ENCODE data around the gene PLEKHA4. TPM values are rescaled to one million over a fixed set of nuclear protein-coding genes. Genes with fewer than 3 reads are reported as not detected.
A peak's percentile ranks its signal among the peaks of the same experiment; 100 is the strongest.

PLEKHA4 gene
- total RNA-seq, 2 donors from 2014 or later = 6.5 to 21.1 TPM

DNA sequence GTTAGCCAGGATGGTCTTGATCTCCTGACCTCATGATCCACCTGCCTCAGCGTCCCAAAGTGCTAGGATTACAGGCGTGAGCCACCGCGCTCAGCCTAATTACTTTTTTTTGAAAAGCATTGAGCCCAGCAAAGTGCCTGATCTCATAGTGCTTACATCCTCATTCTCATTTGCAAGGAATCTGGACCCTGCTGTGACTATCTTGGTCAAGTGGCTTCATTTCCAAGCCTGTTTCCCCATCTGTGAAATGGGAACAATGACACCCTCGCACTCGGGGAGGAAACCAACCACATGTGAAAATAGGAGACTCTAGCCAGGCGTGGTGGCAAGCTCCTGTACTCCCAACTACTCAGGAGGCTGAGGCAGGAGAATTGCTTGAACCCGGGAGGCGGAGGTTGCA lies 1.6 kb upstream of the PLEKHA4 start:
- Histone ChIP-seq H3K4me3 (no peak overlapping the region), H3K36me3 (replicated peaks in 1 of 2; ENCODE audit: insufficient read depth in 1 of 2, low read depth in 2 of 2) (no peaks in the 10 kb centered on the region), H3K4me1 (peaks cover 25% of the 10 kb centered on the region), H3K27me3 (no peaks in the 10 kb centered on the region), H3K9me3 (no peaks in the 10 kb centered on the region), H3K27ac (no peak overlapping the region)
- TF ChIP-seq, protein P1, sequence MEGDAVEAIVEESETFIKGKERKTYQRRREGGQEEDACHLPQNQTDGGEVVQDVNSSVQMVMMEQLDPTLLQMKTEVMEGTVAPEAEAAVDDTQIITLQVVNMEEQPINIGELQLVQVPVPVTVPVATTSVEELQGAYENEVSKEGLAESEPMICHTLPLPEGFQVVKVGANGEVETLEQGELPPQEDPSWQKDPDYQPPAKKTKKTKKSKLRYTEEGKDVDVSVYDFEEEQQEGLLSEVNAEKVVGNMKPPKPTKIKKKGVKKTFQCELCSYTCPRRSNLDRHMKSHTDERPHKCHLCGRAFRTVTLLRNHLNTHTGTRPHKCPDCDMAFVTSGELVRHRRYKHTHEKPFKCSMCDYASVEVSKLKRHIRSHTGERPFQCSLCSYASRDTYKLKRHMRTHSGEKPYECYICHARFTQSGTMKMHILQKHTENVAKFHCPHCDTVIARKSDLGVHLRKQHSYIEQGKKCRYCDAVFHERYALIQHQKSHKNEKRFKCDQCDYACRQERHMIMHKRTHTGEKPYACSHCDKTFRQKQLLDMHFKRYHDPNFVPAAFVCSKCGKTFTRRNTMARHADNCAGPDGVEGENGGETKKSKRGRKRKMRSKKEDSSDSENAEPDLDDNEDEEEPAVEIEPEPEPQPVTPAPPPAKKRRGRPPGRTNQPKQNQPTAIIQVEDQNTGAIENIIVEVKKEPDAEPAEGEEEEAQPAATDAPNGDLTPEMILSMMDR (IDR thresholded peaks at IDR 0.05) = no peak
- TF ChIP-seq POLR2A (IDR thresholded peaks at IDR 0.05) = no peak
- intact Hi-C loops (cut with DNase I) = no loop called here
- DNase-seq (no peak), ATAC-seq (no peak)
- 90 to 100% methylated on average over 5 to 9 of the region's 9 CpGs for WGBS, 2 donors

DNA sequence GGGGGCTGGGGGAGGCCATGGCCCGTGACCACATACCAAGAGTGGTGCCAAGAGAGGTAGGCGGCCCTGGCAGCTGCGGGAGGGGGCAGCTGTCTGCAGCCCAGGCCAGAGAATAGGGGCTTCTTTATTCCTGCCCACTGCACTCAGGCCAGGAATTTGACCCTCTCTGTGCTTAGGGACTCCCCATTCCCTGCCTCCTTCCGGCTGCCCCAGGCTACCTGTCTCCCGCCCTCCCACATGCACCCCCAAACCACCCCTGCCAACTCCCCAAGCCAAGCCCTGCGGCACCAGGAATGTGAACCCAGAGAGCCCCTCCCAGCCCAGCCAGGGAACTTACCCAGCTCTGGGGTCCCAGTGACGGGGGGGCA lies 687 bp downstream of the PLEKHA4 start:
- ATAC-seq = no peak

DNA sequence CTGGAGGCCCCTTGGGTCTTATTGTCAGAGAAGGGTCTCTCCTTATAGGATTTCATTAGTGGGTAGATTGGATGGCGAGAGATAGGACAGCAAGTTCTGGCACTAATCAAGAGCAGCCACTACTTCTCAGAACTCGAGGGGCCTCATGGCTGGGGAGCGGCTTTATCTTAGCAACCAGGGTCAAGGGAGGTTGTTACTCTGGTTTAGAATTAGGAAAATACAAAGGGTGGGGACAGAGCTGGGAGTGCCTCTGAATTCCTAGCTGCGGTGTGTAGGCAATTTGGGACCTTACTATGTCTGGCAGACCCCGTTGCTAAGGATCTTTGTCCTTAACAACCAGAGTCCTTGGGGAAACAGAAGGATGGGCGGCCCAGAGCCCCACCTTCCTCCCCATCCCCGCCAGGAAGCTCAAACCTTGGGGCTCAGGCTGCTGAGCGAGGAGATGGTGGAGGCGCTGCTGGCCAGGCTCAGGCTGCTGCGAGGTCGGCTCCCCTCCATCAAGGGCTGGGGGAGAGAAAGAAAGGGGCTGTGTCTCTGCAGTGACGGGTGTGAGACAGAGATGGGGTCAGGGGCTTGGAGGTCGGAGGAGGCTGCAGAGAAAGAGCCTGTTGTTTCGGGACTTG lies 1.2 kb downstream of the PLEKHA4 start:
- DNase-seq = no peak
- Histone ChIP-seq H3K4me1 (peaks cover 4% of the 10 kb centered on the region), H3K27me3 (no peaks in the 10 kb centered on the region), H3K36me3 (replicated peaks in 1 of 2; ENCODE audit: insufficient read depth in 1 of 2, low read depth in 2 of 2) (no peaks in the 10 kb centered on the region), H3K4me3 (no peak overlapping the region), H3K27ac (peak overlapping the region in 1 of 4 donors; percentile 59), H3K9me3 (no peaks in the 10 kb centered on the region)
- intact Hi-C loops (cut with DNase I) = no loop called here
- ATAC-seq = no peak
- WGBS, 2 donors = 54 to 69% methylated on average over 7 to 14 of the region's 14 CpGs
- TF ChIP-seq POLR2A (IDR thresholded peaks at IDR 0.05) = no peak
- TF ChIP-seq, protein P1 (IDR thresholded peaks at IDR 0.05) = no peak

More for the DNA sequence above, 687 bp downstream of the PLEKHA4 start:
- H3K9me3 ChIP-seq = no peaks in the 10 kb centered on the region
- DNase-seq = no peak
- TF ChIP-seq, protein P1 (IDR thresholded peaks at IDR 0.05) = no peak
- no peak for TF ChIP-seq POLR2A (IDR thresholded peaks at IDR 0.05)
- H3K36me3 ChIP-seq (replicated peaks in 1 of 2; ENCODE audit: insufficient read depth in 1 of 2, low read depth in 2 of 2) = no peaks in the 10 kb centered on the region
- intact Hi-C loops (cut with DNase I) = no loop called here
- H3K27me3 ChIP-seq = no peaks in the 10 kb centered on the region
- H3K27ac ChIP-seq = peak overlapping the region in 3 of 4 donors; percentile 59 to 66 (median 59)
- H3K4me1 ChIP-seq = peaks cover 4% of the 10 kb centered on the region
- WGBS, 2 donors = 49 to 63% methylated on average over 6 to 7 of the region's 7 CpGs
- no peak overlapping the region for H3K4me3 ChIP-seq

DNA sequence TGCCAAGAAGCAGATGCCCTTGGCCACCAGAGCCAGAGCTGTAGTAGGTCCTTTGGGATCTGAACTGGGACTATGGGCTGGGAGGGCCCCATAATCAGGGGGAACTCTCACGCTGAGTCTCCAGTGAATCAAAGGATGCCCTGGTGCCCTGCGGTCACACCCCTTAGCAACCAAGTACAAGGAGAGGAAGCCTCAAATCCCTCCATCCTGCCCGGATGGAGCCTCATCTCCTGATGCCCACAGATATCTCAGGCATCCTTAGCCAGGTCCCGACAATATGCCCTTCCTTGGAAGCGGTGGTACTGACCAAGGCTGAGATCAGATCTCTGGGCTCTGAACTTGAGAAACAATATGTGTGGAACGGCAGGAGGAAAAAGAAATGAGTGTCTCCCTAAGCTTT lies 1.7 kb downstream of the PLEKHA4 start:
- no peak overlapping the region for H3K4me3 ChIP-seq
- TF ChIP-seq, protein P1 (IDR thresholded peaks at IDR 0.05) = no peak
- TF ChIP-seq POLR2A (IDR thresholded peaks at IDR 0.05) = no peak
- WGBS, 2 donors = 48 to 58% methylated on average over 4 to 6 of the region's 6 CpGs
- H3K27me3 ChIP-seq = no peaks in the 10 kb centered on the region
- DNase-seq (no peak), ATAC-seq (no peak)
- H3K36me3 ChIP-seq (replicated peaks in 1 of 2; ENCODE audit: insufficient read depth in 1 of 2, low read depth in 2 of 2) = no peaks in the 10 kb centered on the region
- no peaks in the 10 kb centered on the region for H3K9me3 ChIP-seq
- intact Hi-C loops (cut with DNase I) = no loop called here
- peaks cover 4% of the 10 kb centered on the region for H3K4me1 ChIP-seq
- no peak overlapping the region for H3K27ac ChIP-seq

DNA sequence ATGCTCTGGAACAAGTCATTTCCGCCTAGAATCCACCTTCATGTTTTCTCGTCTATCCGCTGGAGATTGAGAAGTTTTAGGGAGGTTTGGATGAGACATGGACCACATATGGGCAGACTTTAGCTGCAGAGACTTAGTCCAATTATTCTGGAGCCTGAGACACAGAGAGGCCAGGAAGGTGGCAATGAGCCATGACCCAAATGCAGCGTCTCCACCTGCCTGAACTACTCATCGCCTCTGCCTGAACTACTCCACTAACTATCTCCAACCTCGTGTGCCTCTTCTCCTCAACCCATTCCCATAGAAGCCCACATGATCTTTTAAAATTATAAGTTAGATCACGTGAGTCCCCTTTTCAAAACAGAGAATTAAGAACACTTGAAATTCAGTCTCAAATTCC lies 5.6 kb downstream of the PLEKHA4 start:
- intact Hi-C loops (cut with DNase I) = no loop called here
- WGBS, 2 donors = 68 to 75% methylated on average over 7 of the region's 7 CpGs

More for the DNA sequence above, 5.6 kb downstream of the PLEKHA4 start:
- Histone ChIP-seq H3K36me3 (replicated peaks in 1 of 2; ENCODE audit: insufficient read depth in 1 of 2, low read depth in 2 of 2) (no peaks in the 10 kb centered on the region), H3K27me3 (no peaks in the 10 kb centered on the region), H3K4me1 (no peaks in the 10 kb centered on the region), H3K9me3 (no peaks in the 10 kb centered on the region), H3K27ac (no peak overlapping the region), H3K4me3 (no peak overlapping the region)
- TF ChIP-seq, protein P1 (IDR thresholded peaks at IDR 0.05) = no peak
- TF ChIP-seq POLR2A (IDR thresholded peaks at IDR 0.05) = no peak
- ATAC-seq (no peak), DNase-seq (no peak)
